VCaP (cell line): ENCODE data around the gene SPAAR.
"Not testable (repeated sequence)": the region's sequence is repeated elsewhere in the genome, so short reads cannot be mapped to it uniquely, and the experiment has no call there.

Source experiments
- H3K27ac ChIP-seq: fragments of 450-650 bp; 2 replicates; pipeline ENCODE4 v1.5.1; 2017
- TF ChIP-seq, protein P1 (sequence below): fragments of 450-650 bp; conservative IDR thresholded peaks from 2 replicates; pipeline ENCODE4 v1.5.1; 2017; ENCODE audit warnings: mild to moderate bottlenecking, moderate library complexity

The SPAAR gene

DNA sequence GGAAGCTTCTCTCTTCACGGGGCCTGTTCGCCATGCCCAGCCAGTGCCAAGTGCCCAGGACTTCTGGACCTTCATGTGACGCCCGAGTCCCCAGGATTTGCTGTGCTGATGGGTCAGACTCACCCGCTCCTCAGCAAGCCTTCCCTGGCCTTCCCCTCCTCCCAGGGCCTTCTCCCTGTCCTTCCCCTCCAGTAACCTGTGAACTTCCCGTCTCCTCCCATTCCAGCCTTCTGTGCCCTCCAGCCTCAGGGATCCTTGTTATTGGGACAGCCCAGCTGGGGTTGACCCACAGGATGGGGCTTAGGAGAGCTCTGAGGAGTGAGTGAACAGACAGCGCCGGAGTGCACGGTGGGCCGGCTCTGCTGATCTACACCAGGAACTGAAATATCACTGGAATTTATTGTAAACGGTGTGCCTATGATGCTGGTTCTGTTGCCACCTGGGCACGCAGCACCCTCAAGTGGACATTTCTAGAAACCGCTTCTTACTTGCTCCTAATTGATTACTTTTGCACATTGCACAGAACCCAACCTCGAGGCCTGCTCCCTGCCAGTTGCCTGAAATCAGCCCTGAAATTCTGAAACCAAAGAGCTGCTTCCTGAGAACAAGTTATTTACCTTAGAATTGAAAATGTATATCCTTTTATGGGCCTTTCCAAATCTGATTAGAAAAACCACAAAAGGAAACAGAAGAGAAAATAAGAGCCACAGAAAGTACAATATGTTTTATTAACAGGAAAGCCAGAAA lies 1.5 kb downstream of the SPAAR start:
- no peak overlapping the region for H3K27ac ChIP-seq
- TF ChIP-seq, protein P1, sequence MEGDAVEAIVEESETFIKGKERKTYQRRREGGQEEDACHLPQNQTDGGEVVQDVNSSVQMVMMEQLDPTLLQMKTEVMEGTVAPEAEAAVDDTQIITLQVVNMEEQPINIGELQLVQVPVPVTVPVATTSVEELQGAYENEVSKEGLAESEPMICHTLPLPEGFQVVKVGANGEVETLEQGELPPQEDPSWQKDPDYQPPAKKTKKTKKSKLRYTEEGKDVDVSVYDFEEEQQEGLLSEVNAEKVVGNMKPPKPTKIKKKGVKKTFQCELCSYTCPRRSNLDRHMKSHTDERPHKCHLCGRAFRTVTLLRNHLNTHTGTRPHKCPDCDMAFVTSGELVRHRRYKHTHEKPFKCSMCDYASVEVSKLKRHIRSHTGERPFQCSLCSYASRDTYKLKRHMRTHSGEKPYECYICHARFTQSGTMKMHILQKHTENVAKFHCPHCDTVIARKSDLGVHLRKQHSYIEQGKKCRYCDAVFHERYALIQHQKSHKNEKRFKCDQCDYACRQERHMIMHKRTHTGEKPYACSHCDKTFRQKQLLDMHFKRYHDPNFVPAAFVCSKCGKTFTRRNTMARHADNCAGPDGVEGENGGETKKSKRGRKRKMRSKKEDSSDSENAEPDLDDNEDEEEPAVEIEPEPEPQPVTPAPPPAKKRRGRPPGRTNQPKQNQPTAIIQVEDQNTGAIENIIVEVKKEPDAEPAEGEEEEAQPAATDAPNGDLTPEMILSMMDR: peak; percentile 86

DNA sequence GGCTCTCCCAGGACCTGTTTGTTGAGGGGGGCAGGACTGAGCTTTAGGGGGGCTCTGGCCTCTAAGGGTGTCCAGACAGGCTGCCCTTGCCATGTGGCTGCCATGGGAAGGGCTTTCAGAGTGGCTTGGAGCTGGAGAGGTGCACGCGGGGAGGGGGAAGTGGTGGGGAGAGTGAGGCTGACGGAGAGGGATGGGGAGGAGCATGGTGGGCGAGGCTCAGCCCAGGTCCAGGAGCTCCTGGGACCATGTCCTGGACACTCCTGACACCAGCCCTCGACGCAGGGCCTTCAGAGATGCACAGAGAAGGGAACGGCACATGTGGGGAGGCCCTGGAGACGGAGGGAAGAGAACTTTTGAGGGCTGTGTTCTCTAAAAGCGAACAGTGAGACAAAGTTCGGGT lies 2.4 kb downstream of the SPAAR start:
- H3K27ac ChIP-seq: no peak overlapping the region
- TF ChIP-seq, protein P1: no peak

DNA sequence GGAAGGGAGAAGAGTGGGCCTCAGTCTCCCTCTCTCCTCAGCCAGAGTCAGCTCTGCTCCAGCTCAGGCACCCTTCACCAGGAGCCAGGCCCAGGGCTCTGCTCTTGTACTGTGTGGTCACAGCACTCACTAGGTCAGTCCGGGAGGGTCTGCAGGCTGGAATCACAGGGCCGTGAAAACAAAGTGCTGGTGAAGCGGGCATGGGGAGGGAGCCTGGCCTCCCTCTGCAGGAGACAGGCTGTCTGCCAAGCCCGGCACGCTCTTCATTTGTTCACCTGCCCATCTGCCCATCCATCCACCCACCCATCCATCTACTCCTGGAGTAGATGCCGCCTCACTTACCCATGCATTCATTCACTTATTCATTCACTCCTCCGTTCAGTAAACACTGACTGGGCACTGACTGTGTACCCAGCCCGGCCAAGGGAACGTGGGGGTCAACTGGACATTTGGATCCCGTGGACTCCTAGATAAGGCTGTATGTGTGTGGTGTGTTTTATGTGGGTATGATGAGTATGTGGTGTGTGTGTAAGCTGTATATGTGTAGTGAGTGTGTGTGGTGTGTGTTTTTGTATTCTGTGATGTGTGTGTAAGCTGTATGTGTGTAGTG lies 3.6 kb downstream of the SPAAR start:
- H3K27ac ChIP-seq: no peak overlapping the region
- TF ChIP-seq, protein P1: no peak

DNA sequence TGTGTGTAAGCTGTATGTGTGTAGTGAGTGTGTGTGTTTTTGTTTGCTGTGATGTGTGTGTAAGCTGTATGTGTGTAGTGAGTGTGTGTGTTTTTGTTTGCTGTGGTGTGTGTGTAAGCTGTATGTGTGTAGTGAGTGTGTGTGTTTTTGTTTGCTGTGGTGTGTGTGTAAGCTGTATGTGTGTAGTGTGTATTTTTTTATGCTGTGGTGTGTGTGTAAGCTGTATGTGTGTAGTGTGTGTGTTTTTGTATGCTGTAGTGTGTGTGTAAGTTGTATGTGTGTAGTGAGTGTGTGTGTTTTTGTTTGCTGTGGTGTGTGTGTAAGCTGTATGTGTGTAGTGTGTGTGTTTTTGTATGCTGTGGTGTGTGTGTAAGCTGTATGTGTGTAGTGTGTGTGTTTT lies 4.1 kb downstream of the SPAAR start:
- H3K27ac ChIP-seq: not testable (repeated sequence)

DNA sequence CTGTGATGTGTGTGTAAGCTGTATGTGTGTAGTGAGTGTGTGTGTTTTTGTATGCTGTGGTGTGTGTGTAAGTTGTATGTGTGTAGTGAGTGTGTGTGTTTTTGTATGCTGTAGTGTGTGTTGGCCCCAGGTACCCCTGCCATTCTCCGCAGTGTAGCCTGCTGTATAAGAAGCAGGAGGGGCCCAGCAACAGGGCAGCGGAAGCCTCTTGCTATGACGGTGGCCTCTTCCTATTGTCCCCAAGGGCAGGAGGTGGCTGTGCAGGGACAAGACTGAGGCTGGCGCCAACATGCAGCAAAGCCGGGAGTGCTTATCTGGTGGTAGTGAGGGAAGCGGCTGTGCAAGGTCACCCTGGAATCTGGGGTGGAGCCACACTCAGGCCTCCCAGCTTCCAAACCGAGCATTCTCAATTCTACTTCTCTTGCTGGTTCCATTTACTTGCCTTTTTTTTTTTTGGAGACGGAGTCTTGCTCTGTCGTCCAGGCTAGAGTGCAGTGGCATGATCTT lies 5.1 kb downstream of the SPAAR start:
- TF ChIP-seq, protein P1: no peak
- no peak overlapping the region for H3K27ac ChIP-seq

DNA sequence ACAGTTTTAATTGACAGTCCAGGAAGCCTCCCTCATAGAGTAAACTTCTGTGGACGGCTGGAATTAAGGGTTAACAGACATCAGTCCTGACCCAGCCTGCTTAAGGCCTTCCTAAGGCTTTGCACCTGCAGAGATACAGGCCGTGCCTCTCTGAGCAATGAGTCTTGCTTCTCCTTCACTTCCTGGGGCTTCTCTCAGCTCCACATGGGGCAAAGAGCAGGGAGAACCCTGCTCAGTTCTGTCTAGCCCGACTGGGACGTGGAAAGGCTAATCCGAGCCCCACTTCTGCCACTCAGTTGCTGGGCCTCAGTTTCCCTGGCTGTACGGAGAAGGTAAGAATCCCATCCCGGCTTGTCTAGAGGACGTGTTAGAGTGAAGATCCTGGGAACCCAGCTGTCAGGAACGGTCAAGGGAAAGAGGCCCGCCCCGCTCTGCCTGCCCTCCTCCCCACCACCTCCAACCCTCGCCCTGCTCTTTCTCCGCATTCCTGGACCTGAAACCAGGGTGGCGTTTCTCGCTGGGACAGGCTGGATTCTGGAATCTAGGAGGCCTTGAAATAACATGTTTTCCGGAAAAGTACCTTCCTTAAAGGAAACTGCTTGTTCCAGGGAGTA lies 6.5 kb downstream of the SPAAR start:
- TF ChIP-seq, protein P1: no peak

DNA sequence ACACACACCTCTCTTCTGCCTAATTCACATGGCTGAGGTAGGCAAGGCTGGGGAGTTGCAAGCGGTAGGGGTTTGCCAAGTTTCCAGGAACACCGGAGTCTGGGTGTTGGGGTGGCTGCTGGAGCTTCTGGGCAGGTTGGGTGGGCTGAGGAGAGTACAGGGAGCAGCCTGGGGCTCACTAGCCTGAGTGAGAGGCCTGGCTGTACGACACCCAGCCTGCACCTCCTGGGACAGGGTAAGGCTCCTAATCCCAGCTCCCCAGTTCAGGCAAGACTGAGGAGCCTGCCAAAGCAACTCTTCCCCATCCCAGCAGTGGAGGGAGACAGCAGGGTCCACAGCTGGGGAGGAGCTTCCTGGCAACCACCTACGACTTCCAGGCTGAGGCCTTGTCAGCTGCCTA lies 8.0 kb downstream of the SPAAR start:
- H3K27ac ChIP-seq: peak overlapping the region; percentile 66; the same call in 1 of the 2 replicates
- TF ChIP-seq, protein P1: no peak

More for the DNA sequence above, 6.5 kb downstream of the SPAAR start:
- no peak overlapping the region for H3K27ac ChIP-seq

DNA sequence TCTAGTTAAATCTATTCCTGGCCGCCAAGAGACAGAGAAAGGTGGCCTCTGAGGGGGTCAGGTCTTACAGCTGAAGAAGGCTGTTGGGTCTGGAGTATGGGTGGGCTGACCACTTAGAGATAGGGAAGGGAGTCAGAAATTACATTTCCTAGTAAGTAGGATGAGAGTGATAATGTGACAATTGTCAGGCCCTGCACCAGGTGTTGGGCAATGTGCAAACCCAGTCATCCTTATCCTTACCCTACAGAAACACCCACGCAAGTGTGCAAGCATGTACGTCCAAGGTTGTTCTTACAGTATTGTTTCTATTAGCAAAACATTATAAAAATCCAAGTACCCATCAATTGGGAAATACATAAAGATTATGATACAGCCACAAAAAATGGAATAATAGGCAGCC lies 9.5 kb downstream of the SPAAR start:
- TF ChIP-seq, protein P1: no peak
- H3K27ac ChIP-seq: peak overlapping the region; percentile 66
